HepG2 (cell line): ENCODE data around the gene DGKG. TPM values are rescaled to one million over a fixed set of nuclear protein-coding genes. Genes with fewer than 3 reads are reported as not detected.

Experiments used
- AGO2 ChIP-seq: fragments of 200-400 bp; formaldehyde crosslinking; optimal IDR thresholded peaks from 2 replicates; pipeline ENCODE3; 2017; ENCODE audit warnings: mild to moderate bottlenecking, low read depth, low read length, moderate library complexity
- FIP1L1 ChIP-seq: fragments of 200-400 bp; formaldehyde crosslinking; IDR thresholded peaks from 2 replicates; pipeline ENCODE4 v1.6.1; 2018; ENCODE audit warnings: low read depth, mild to moderate bottlenecking, low read length, moderate library complexity, borderline replicate concordance; ENCODE audit not compliant: insufficient read depth
- FOXA1 ChIP-seq, 2 experiments: fragments of 450-650 bp in 1 of 2; sonication (generic) in 1 of 2; formaldehyde crosslinking in 1 of 2; IDR thresholded peaks; 2 replicates each; pipeline versions ENCODE4 v1.4.0 to v1.6.1; 2016 to 2020; ENCODE audit warnings: missing genetic modification reagents in 1 of 2
- GTF3A ChIP-seq: sonication (generic); formaldehyde crosslinking; conservative IDR thresholded peaks from 2 replicates; pipeline ENCODE4 v1.4.0; 2020; ENCODE audit warnings: mild to moderate bottlenecking, missing genetic modification reagents
- JUND ChIP-seq: sonication (generic); formaldehyde crosslinking; IDR thresholded peaks from 2 replicates; pipeline ENCODE4 v1.8.0; 2022; ENCODE audit warnings: mild to moderate bottlenecking, missing genetic modification reagents
- NR2C2 ChIP-seq: sonication (generic); formaldehyde crosslinking; IDR thresholded peaks from 2 replicates; pipeline ENCODE4 v1.4.0; 2020; ENCODE audit warnings: missing genetic modification reagents, mild to moderate bottlenecking, moderate library complexity, borderline replicate concordance
- PHF20 ChIP-seq: sonication (generic); formaldehyde crosslinking; IDR thresholded peaks from 2 replicates; pipeline ENCODE4 v1.5.0; 2020; ENCODE audit warnings: mild to moderate bottlenecking, missing genetic modification reagents
- RXRA ChIP-seq: sonication (generic); formaldehyde crosslinking; IDR thresholded peaks from 2 replicates; pipeline ENCODE4 v1.5.1; 2020; ENCODE audit warnings: missing genetic modification reagents
- SAP130 ChIP-seq: IDR thresholded peaks from 2 replicates; pipeline ENCODE4 v1.6.1; 2016; ENCODE audit warnings: low read depth
- ZKSCAN5 ChIP-seq: sonication (generic); formaldehyde crosslinking; IDR thresholded peaks from 2 replicates; pipeline ENCODE4 v1.5.1; 2020; ENCODE audit warnings: mild to moderate bottlenecking, missing genetic modification reagents
- ZNF335 ChIP-seq: sonication (generic); formaldehyde crosslinking; IDR thresholded peaks from 2 replicates; pipeline ENCODE4 v1.4.0; 2020; ENCODE audit warnings: missing genetic modification reagents
- ZNF549 ChIP-seq: sonication (generic); formaldehyde crosslinking; IDR thresholded peaks from 2 replicates; pipeline ENCODE4 v1.5.0; 2020; ENCODE audit warnings: missing genetic modification reagents
- ZNF589 ChIP-seq: sonication (generic); formaldehyde crosslinking; conservative IDR thresholded peaks from 2 replicates; pipeline ENCODE4 v1.8.0; 2022; ENCODE audit warnings: mild to moderate bottlenecking, moderate library complexity, missing genetic modification reagents
- polyA plus RNA-seq, 8 experiments: library from polyadenylated mRNA; depleted of rRNA in 3 of 8; stranded (reverse) in 7 of 8; unstranded in 1 of 8; fragments of >200 nt; fragmentation: Illumina TruSeq in 4 of 8; extraction: Trizol in 4 of 8; gene quantifications; 2 replicates each; pipeline versions ENCODE4 v1.2.1 to v1.2.3, GENCODE V29; 2011 to 2016; ENCODE audit warnings: low read depth in 4 of 8, missing spikeins in 1 of 8, mixed read lengths in 1 of 8; ENCODE audit not compliant: insufficient read depth in 1 of 8
- total RNA-seq, 5 experiments: library from RNA; depleted of rRNA; stranded (reverse); fragments of >200 nt; fragmentation: Illumina TruSeq; extraction: Trizol; gene quantifications; 2 replicates each; pipeline ENCODE4 v1.2.3, GENCODE V29; 2016; ENCODE audit warnings: low read depth in 1 of 5
- TF ChIP-seq, protein P1 (sequence below): sonication (generic); formaldehyde crosslinking; IDR thresholded peaks from 2 replicates; pipeline ENCODE4 v1.9.0; 2021; ENCODE audit warnings: missing genetic modification reagents, borderline replicate concordance
- TF ChIP-seq, protein P2 (sequence below): sonication (generic); formaldehyde crosslinking; IDR thresholded peaks from 2 replicates; pipeline ENCODE4 v1.4.0; 2020; ENCODE audit warnings: mild to moderate bottlenecking, low read depth, missing genetic modification reagents
- TF ChIP-seq, protein P3 (sequence below): sonication (generic); formaldehyde crosslinking; IDR thresholded peaks from 2 replicates; pipeline ENCODE4 v1.5.0; 2020; ENCODE audit warnings: mild to moderate bottlenecking, missing genetic modification reagents
- TF ChIP-seq, protein P4 (sequence below): sonication (generic); formaldehyde crosslinking; IDR thresholded peaks from 2 replicates; pipeline ENCODE4 v1.8.0; 2022; ENCODE audit warnings: mild to moderate bottlenecking, missing genetic modification reagents, borderline replicate concordance
- TF ChIP-seq, protein P5 (sequence below), 2 experiments: fragments of 450-650 bp in 1 of 2; sonication (generic) in 1 of 2; formaldehyde crosslinking; IDR thresholded peaks; 2 replicates each; pipeline versions ENCODE4 v1.5.0 to v1.8.0; 2020 to 2022; ENCODE audit warnings: mild to moderate bottlenecking in 1 of 2, missing genetic modification reagents in 1 of 2

The DGKG gene
- total and polyA plus RNA-seq, 2 of the 13 experiments (the other 11 are each of a cell fraction or from before 2014, with no cell fraction given) = 3.8 to 6.2 TPM

DNA sequence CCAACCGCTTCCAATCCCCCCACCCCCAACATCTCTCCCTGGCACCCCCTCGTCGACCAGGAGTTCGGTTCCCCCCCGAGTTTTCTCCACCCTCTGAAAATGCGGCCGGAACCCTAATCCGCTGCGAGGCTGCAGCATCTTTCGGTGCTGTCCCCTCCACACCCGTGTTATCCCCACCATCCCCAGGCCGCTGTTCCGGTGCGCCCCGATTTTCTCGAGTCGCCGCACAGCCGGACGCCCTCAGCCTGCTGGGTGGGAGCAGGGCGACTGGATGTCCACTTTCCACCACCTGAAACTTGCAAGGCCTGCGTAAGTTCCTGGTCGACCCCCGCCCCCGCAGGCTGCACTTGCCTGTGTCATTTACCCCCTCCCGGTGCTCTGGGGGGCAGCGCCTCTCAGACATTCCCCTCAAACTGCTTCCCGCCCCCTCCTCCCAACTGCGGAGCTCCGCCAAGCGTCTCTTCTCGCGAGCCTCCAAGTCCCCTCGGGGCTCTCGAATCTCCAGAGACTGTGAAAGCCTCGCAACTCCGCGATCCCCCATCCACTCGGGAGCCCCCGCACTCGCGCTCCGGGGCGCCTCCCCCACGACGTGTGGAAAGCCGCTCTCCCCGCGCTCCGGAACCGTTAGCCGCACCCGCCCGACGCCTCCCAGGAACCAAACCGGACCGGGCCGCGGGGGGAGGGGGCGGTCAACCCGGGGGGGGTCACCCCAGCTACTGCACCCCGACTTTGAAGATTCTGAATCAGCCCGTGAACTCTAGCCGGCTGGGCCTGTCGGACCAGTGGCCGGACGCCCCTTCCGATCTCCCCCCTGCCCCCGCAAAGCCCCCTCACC is 253.7 kb downstream of the DGKG start (continued):
- TF ChIP-seq FOXA1 (IDR thresholded peaks at IDR 0.05) (no peak), FOXA1 (CRISPR knock-in tag; IDR thresholded peaks at IDR 0.05) (no peak), RXRA (CRISPR knock-in tag) (no peak), ZKSCAN5 (CRISPR knock-in tag) (no peak), SAP130 (CRISPR knock-in tag) (peak; percentile 19), ZNF549 (CRISPR knock-in tag) (no peak), NR2C2 (CRISPR knock-in tag) (no peak), GTF3A (no peak), AGO2 (peak; percentile 76), PHF20 (peak; percentile 23; the same call in 1 of the 2 replicates), JUND (CRISPR knock-in tag) (no peak), FIP1L1 (no peak), ZNF589 (CRISPR knock-in tag) (no peak), ZNF335 (CRISPR knock-in tag) (no peak)
- TF ChIP-seq, protein P1, sequence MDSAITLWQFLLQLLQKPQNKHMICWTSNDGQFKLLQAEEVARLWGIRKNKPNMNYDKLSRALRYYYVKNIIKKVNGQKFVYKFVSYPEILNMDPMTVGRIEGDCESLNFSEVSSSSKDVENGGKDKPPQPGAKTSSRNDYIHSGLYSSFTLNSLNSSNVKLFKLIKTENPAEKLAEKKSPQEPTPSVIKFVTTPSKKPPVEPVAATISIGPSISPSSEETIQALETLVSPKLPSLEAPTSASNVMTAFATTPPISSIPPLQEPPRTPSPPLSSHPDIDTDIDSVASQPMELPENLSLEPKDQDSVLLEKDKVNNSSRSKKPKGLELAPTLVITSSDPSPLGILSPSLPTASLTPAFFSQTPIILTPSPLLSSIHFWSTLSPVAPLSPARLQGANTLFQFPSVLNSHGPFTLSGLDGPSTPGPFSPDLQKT (CRISPR knock-in tag) = no peak
- TF ChIP-seq, protein P2, sequence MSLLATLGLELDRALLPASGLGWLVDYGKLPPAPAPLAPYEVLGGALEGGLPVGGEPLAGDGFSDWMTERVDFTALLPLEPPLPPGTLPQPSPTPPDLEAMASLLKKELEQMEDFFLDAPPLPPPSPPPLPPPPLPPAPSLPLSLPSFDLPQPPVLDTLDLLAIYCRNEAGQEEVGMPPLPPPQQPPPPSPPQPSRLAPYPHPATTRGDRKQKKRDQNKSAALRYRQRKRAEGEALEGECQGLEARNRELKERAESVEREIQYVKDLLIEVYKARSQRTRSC (CRISPR knock-in tag) = no peak
- TF ChIP-seq, protein P3, sequence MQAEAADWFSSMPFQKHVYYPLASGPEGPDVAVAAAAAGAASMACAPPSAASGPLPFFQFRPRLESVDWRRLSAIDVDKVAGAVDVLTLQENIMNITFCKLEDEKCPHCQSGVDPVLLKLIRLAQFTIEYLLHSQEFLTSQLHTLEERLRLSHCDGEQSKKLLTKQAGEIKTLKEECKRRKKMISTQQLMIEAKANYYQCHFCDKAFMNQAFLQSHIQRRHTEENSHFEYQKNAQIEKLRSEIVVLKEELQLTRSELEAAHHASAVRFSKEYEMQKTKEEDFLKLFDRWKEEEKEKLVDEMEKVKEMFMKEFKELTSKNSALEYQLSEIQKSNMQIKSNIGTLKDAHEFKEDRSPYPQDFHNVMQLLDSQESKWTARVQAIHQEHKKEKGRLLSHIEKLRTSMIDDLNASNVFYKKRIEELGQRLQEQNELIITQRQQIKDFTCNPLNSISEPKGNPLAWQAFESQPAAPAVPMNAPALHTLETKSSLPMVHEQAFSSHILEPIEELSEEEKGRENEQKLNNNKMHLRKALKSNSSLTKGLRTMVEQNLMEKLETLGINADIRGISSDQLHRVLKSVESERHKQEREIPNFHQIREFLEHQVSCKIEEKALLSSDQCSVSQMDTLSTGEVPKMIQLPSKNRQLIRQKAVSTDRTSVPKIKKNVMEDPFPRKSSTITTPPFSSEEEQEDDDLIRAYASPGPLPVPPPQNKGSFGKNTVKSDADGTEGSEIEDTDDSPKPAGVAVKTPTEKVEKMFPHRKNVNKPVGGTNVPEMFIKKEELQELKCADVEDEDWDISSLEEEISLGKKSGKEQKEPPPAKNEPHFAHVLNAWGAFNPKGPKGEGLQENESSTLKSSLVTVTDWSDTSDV = no peak
- TF ChIP-seq, protein P4, sequence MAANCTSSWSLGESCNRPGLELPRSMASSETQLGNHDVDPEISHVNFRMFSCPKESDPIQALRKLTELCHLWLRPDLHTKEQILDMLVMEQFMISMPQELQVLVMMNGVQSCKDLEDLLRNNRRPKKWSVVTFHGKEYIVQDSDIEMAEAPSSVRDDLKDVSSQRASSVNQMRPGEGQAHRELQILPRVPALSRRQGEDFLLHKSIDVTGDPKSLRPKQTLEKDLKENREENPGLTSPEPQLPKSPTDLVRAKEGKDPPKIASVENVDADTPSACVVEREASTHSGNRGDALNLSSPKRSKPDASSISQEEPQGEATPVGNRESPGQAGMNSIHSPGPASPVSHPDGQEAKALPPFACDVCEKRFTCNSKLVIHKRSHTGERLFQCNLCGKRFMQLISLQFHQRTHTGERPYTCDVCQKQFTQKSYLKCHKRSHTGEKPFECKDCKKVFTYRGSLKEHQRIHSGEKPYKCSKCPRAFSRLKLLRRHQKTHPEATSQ = 0 out of 2 replicates have a peak, but pooled peaks have one; percentile 18
- TF ChIP-seq, protein P5, sequence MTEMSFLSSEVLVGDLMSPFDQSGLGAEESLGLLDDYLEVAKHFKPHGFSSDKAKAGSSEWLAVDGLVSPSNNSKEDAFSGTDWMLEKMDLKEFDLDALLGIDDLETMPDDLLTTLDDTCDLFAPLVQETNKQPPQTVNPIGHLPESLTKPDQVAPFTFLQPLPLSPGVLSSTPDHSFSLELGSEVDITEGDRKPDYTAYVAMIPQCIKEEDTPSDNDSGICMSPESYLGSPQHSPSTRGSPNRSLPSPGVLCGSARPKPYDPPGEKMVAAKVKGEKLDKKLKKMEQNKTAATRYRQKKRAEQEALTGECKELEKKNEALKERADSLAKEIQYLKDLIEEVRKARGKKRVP (CRISPR knock-in tag; IDR thresholded peaks at IDR 0.05) = no peak
